K562 (cell line): ENCODE measurements around the gene FAM219B. TPM values are rescaled to one million over a fixed set of nuclear protein-coding genes. Genes with fewer than 3 reads are reported as not detected.

ENCODE experiments used
- AFF1 ChIP-seq, 2 experiments: fragments of 450-650 bp; IDR thresholded peaks; 2 replicates each; pipeline ENCODE4 v1.6.1; 2018; ENCODE audit warnings: mild to moderate bottlenecking in 2 of 2, low read depth in 1 of 2; ENCODE audit not compliant: partially characterized antibody in 2 of 2
- ASH1L ChIP-seq: fragments of 450-650 bp; IDR thresholded peaks from 2 replicates; pipeline ENCODE4 v1.6.1; 2018; ENCODE audit warnings: borderline replicate concordance, mild to moderate bottlenecking, low read depth; ENCODE audit not compliant: partially characterized antibody
- BACH1 ChIP-seq: fragments of 200-800 bp; sonication (Bioruptor generic); IDR thresholded peaks from 2 replicates; pipeline ENCODE4 v1.6.1; 2016; ENCODE audit warnings: missing genetic modification characterization, missing compliant biosample characterization
- BCL6 ChIP-seq: fragments of 250-450 bp; sonication (Bioruptor Pico); IDR thresholded peaks from 2 replicates; pipeline ENCODE4 v1.4.0; 2020
- BRD4 ChIP-seq: fragments of 200-600 bp; sonication (generic); IDR thresholded peaks from 2 replicates; pipeline ENCODE4 v1.6.1; 2017; ENCODE audit warnings: inconsistent platforms
- BRF1 ChIP-seq: IDR thresholded peaks from 3 replicates; pipeline ENCODE4 v1.6.1; 2011; ENCODE audit warnings: borderline replicate concordance, mild to moderate bottlenecking; ENCODE audit not compliant: insufficient read length; ENCODE audit errors: extremely low read depth
- ERF ChIP-seq: fragments of 450-650 bp; formaldehyde crosslinking; IDR thresholded peaks from 2 replicates; pipeline ENCODE4 v1.4.0; 2020; ENCODE audit warnings: mild to moderate bottlenecking, mixed read lengths
- FOXK1 ChIP-seq: sonication (generic); formaldehyde crosslinking; IDR thresholded peaks from 2 replicates; pipeline ENCODE4 v1.8.0; 2022; ENCODE audit warnings: missing genetic modification reagents, mild to moderate bottlenecking, borderline replicate concordance
- GABPB2 ChIP-seq: fragments of 250-450 bp; sonication (Bioruptor Pico); conservative IDR thresholded peaks from 2 replicates; pipeline ENCODE4 v1.5.1; 2021; ENCODE audit warnings: mild to moderate bottlenecking
- HEY1 ChIP-seq: fragments of 250-450 bp; sonication (Bioruptor Pico); IDR thresholded peaks from 2 replicates; pipeline ENCODE4 v1.5.0; 2020; ENCODE audit warnings: mild to moderate bottlenecking, moderate library complexity, borderline replicate concordance
- HNRNPK ChIP-seq: fragments of 200-400 bp; formaldehyde crosslinking; IDR thresholded peaks from one replicate; pipeline ENCODE4 v1.6.1; 2018; ENCODE audit warnings: mild to moderate bottlenecking, low read depth, low read length; ENCODE audit not compliant: poor library complexity, severe bottlenecking
- MAZ ChIP-seq, 2 experiments: fragments of 450-650 bp in 1 of 2; sonication (generic) in 1 of 2; formaldehyde crosslinking; IDR thresholded peaks in 1 of 2; conservative IDR thresholded peaks in 1 of 2; 2 replicates each; pipeline versions ENCODE4 v1.4.0 to v1.5.0; 2020; ENCODE audit warnings: mild to moderate bottlenecking in 1 of 2, missing genetic modification reagents in 1 of 2
- NCOA1 ChIP-seq: fragments of 450-650 bp; IDR thresholded peaks from 2 replicates; pipeline ENCODE4 v1.6.1; 2016; ENCODE audit warnings: low read depth
- NEUROD1 ChIP-seq: fragments of 150-350 bp; IDR thresholded peaks from 2 replicates; pipeline ENCODE4 v1.6.1; 2014; ENCODE audit warnings: borderline replicate concordance, low read length, low read depth; ENCODE audit not compliant: partially characterized antibody
- NFE2 ChIP-seq: IDR thresholded peaks from 2 replicates; pipeline ENCODE4 v1.6.1; 2014; ENCODE audit warnings: antibody characterized with exemption, low read depth
- POLR2AphosphoS2 ChIP-seq: IDR thresholded peaks from 2 replicates; pipeline ENCODE4 v1.6.1; 2012; ENCODE audit warnings: low read length, improper control_type of control experiment
- POLR2AphosphoS5 ChIP-seq: IDR thresholded peaks from 2 replicates; pipeline ENCODE4 v1.6.1; 2011; ENCODE audit warnings: mild to moderate bottlenecking, low read depth, low read length, moderate library complexity; ENCODE audit not compliant: control insufficient read depth, insufficient read depth
- RBBP5 ChIP-seq: fragments of 200-600 bp; sonication (generic); IDR thresholded peaks from 2 replicates; pipeline ENCODE4 v1.6.1; 2012; ENCODE audit warnings: borderline replicate concordance, mild to moderate bottlenecking, low read length, control low read depth, inconsistent platforms; ENCODE audit not compliant: insufficient read depth, poor library complexity, severe bottlenecking
- RBM15 ChIP-seq: fragments of 200-400 bp; formaldehyde crosslinking; IDR thresholded peaks from 2 replicates; pipeline ENCODE4 v1.6.1; 2018; ENCODE audit warnings: mild to moderate bottlenecking, low read length, moderate library complexity; ENCODE audit not compliant: insufficient read depth
- RUNX1 ChIP-seq: sonication (generic); IDR thresholded peaks from 2 replicates; pipeline ENCODE4 v1.6.1; 2016; ENCODE audit warnings: antibody characterized with exemption, low read depth
- SP1 ChIP-seq: sonication (generic); formaldehyde crosslinking; IDR thresholded peaks from 2 replicates; pipeline ENCODE4 v1.8.1; 2022; ENCODE audit warnings: mild to moderate bottlenecking, missing genetic modification reagents
- ZC3H8 ChIP-seq: fragments of 450-650 bp; IDR thresholded peaks from 2 replicates; pipeline ENCODE4 v1.6.1; 2017
- ZNF121 ChIP-seq: sonication (generic); formaldehyde crosslinking; conservative IDR thresholded peaks from 2 replicates; pipeline ENCODE4 v1.8.0; 2022; ENCODE audit warnings: missing genetic modification reagents
- ZNF175 ChIP-seq: fragments of 200-800 bp; sonication (Bioruptor generic); IDR thresholded peaks from 2 replicates; pipeline ENCODE4 v1.6.1; 2016; ENCODE audit warnings: low read depth, mild to moderate bottlenecking, missing genetic modification characterization, missing compliant biosample characterization
- ZNF197 ChIP-seq: fragments of 200-800 bp; sonication (Bioruptor generic); IDR thresholded peaks from 2 replicates; pipeline ENCODE4 v1.6.1; 2016; ENCODE audit warnings: low read depth, missing genetic modification characterization, missing compliant biosample characterization
- ZNF24 ChIP-seq: fragments of 450-650 bp; IDR thresholded peaks from 2 replicates; pipeline ENCODE4 v1.6.1; 2016
- ZNF263 ChIP-seq: sonication (generic); formaldehyde crosslinking; IDR thresholded peaks from 2 replicates; pipeline ENCODE4 v1.8.0; 2022; ENCODE audit warnings: mild to moderate bottlenecking, missing genetic modification reagents, borderline replicate concordance
- ZNF324 ChIP-seq: fragments of 250-450 bp; sonication (Bioruptor Pico); IDR thresholded peaks from 2 replicates; pipeline ENCODE4 v1.4.0; 2020; ENCODE audit warnings: mild to moderate bottlenecking
- polyA plus RNA-seq, 8 experiments: library from polyadenylated mRNA; depleted of rRNA in 4 of 8; stranded (reverse) in 5 of 8; unstranded in 3 of 8; fragments of >200 nt; fragmentation: Nextera tagmentation in 2 of 8; fragmentation: Illumina TruSeq in 1 of 8; extraction: Ambion mirVana in 2 of 8; extraction: Trizol in 1 of 8; gene quantifications; 2 replicates each; pipeline versions ENCODE4 v1.2.1 to v1.2.3, GENCODE V29; 2011 to 2014; ENCODE audit warnings: inconsistent platforms in 1 of 8, missing spikeins in 1 of 8
- total RNA-seq, 7 experiments: library from RNA; depleted of rRNA in 6 of 7; stranded (reverse); fragments of >200 nt in 6 of 7; fragmentation: Illumina TruSeq in 2 of 7; extraction: Trizol in 2 of 7; gene quantifications; 2 replicates each; pipeline versions ENCODE4 v1.2.1 to v1.2.3, GENCODE V29; 2011 to 2021; ENCODE audit warnings: low replicate concordance in 1 of 7

The FAM219B gene
- total and polyA plus RNA-seq, 9 of the 15 experiments (the other 6 are each of a cell fraction or from before 2014, with no cell fraction given): 6.8 to 50.4 (median 29.4) TPM

- no peak for TF ChIP-seq ASH1L
- peak; percentile 74 for TF ChIP-seq ZNF24
- TF ChIP-seq POLR2AphosphoS2: no peak
- TF ChIP-seq ZNF324: no peak
- TF ChIP-seq ERF (CRISPR knock-in tag): peak; percentile 84; the same call in 1 of the 2 replicates
- TF ChIP-seq BRF1: no peak
- no peak for TF ChIP-seq ZC3H8
- no peak for TF ChIP-seq FOXK1 (CRISPR knock-in tag)
- TF ChIP-seq POLR2AphosphoS5: peak; percentile 99
- TF ChIP-seq ZNF121 (CRISPR knock-in tag): no peak
- peak; percentile 93 for TF ChIP-seq ZNF197 (CRISPR knock-in tag)
- TF ChIP-seq HEY1 (CRISPR knock-in tag): peak; percentile 93; the same call in 1 of the 2 replicates
- no peak for TF ChIP-seq BRD4
- peak; percentile 52; the same call in 1 of the 2 replicates for TF ChIP-seq ZNF263 (CRISPR knock-in tag)
- peak; percentile 56 for TF ChIP-seq RBBP5
- peak; percentile 81 for TF ChIP-seq BACH1 (tag)
- no peak for TF ChIP-seq HNRNPK
- peak; percentile 83 for TF ChIP-seq NCOA1
- peak; percentile 88; the same call in 1 of the 2 replicates for TF ChIP-seq RUNX1
- no peak for TF ChIP-seq GABPB2 (CRISPR knock-in tag)
- TF ChIP-seq ZNF175: peak; percentile 96
- peak; percentile 89 for TF ChIP-seq NEUROD1
- TF ChIP-seq NFE2: no peak
- peak; percentile 73; the same call in 1 of the 2 replicates for TF ChIP-seq BCL6 (CRISPR knock-in tag)
- TF ChIP-seq MAZ (CRISPR knock-in tag; conservative IDR thresholded peaks at IDR 0.05 in 1 of 2, IDR thresholded peaks at IDR 0.05 in 1 of 2): peak; percentile 75 to 93
- TF ChIP-seq SP1 (CRISPR knock-in tag): peak; percentile 63
- TF ChIP-seq AFF1 (IDR thresholded peaks at IDR 0.05; ENCODE audit: low read depth in 1 of 2, partially characterized antibody in 2 of 2): peak in 1 of 2 experiments; percentile 85
- no peak for TF ChIP-seq RBM15
These were observed 47.9 kb upstream of the FAM219B start (continued) for GRCh38 chr15:74954515-74954914.
